Endothelial cell of coronary artery (primary cell): ENCODE measurements around the gene RPS4Y2. TPM values are rescaled to one million over a fixed set of nuclear protein-coding genes. Genes with fewer than 3 reads are reported as not detected.

Experiments used
- total RNA-seq: library from RNA; depleted of rRNA; stranded (reverse); fragments of >200 nt; gene quantifications from 2 replicates; pipeline ENCODE4 v1.2.3, GENCODE V29; 2014

The RPS4Y2 gene
- total RNA-seq: not detected in 2 replicates

GRCh38 chrY:20755808-20756207, at the start of gene RPS4Y2:
Gene RPS4Y2 (plus strand): TSS chrY:20756108. CDS start chrY:20756164, 56 bp downstream.

Other genes starting within 250 kb of the RPS4Y2 start
- 27.3 TPM in 1 of 2 replicates, not detected in the other for gene EIF1AY, start 180.3 kb upstream of the RPS4Y2 start, total RNA-seq